ENCODE results near the gene PALM. TPM values are rescaled to one million over a fixed set of nuclear protein-coding genes. Genes with fewer than 3 reads are reported as not detected.

PALM gene
- total RNA-seq, 1 experiment from 2014 or later, result 0.83 TPM

- no peaks in the 10 kb centered on the region for H3K9me3 Mint-ChIP-seq (ENCODE audit: low read depth, unreplicated experiment)
- peaks cover 5% of the 10 kb centered on the region for H3K36me3 Mint-ChIP-seq (ENCODE audit: insufficient read depth, unreplicated experiment)
- H3K27me3 Mint-ChIP-seq (ENCODE audit: unreplicated experiment), result peaks cover 32% of the 10 kb centered on the region
- H3K4me1 Mint-ChIP-seq (ENCODE audit: low read depth, unreplicated experiment), result no peaks in the 10 kb centered on the region
- H3K27ac Mint-ChIP-seq (ENCODE audit: unreplicated experiment), result no peak overlapping the region
- intact Hi-C loops (cut with micrococcal nuclease; ENCODE audit: unreplicated experiment), result no loop called here
- no peak overlapping the region for H3K4me3 Mint-ChIP-seq (ENCODE audit: low read depth, unreplicated experiment)
- TF ChIP-seq CTCF (IDR thresholded peaks at IDR 0.05; ENCODE audit: unreplicated experiment), result no peak
- no peak for DNase-seq
- BruUV-seq (replicated peaks), result no TSS peak
- CTCF ChIA-PET, result no interaction called here
Measured at GRCh38 chr19:704447-704741, 4.3 kb upstream of the PALM start.

- intact Hi-C loops (cut with micrococcal nuclease; ENCODE audit: unreplicated experiment), result no loop called here
- Mint-ChIP-seq H3K36me3 (ENCODE audit: insufficient read depth, unreplicated experiment) (peaks cover 5% of the 10 kb centered on the region), H3K27me3 (ENCODE audit: unreplicated experiment) (peaks cover 36% of the 10 kb centered on the region), H3K9me3 (ENCODE audit: low read depth, unreplicated experiment) (no peaks in the 10 kb centered on the region), H3K4me1 (ENCODE audit: low read depth, unreplicated experiment) (no peaks in the 10 kb centered on the region), H3K4me3 (ENCODE audit: low read depth, unreplicated experiment) (no peak overlapping the region), H3K27ac (ENCODE audit: unreplicated experiment) (no peak overlapping the region)
- no TSS peak for BruUV-seq (replicated peaks)
- no peak for TF ChIP-seq CTCF (IDR thresholded peaks at IDR 0.05; ENCODE audit: unreplicated experiment)
- CTCF ChIA-PET, result no interaction called here
- DNase-seq, result no peak
Measured at GRCh38 chr19:709196-709964, 645 bp downstream of the PALM start.

GRCh38 chr19:709965-710571 is 1.3 kb downstream of the PALM start:
- intact Hi-C loops (cut with micrococcal nuclease; ENCODE audit: unreplicated experiment), result no loop called here
- CTCF ChIA-PET, result no interaction called here

GRCh38 chr19:710767-711166 is 2.0 kb downstream of the PALM start:
- BruUV-seq (replicated peaks), result no TSS peak
- Mint-ChIP-seq H3K27ac (ENCODE audit: unreplicated experiment) (no peak overlapping the region), H3K4me1 (ENCODE audit: low read depth, unreplicated experiment) (no peaks in the 10 kb centered on the region), H3K36me3 (ENCODE audit: insufficient read depth, unreplicated experiment) (peaks cover 4% of the 10 kb centered on the region), H3K9me3 (ENCODE audit: low read depth, unreplicated experiment) (peaks cover 3% of the 10 kb centered on the region), H3K4me3 (ENCODE audit: low read depth, unreplicated experiment) (no peak overlapping the region), H3K27me3 (ENCODE audit: unreplicated experiment) (peaks cover 45% of the 10 kb centered on the region)
- TF ChIP-seq CTCF (IDR thresholded peaks at IDR 0.05; ENCODE audit: unreplicated experiment), result no peak
- CTCF ChIA-PET, result no interaction called here
- no peak for DNase-seq
- intact Hi-C loops (cut with micrococcal nuclease; ENCODE audit: unreplicated experiment), result no loop called here

More at GRCh38 chr19:709965-710571, 1.3 kb downstream of the PALM start:
- no TSS peak for BruUV-seq (replicated peaks)
- H3K4me1 Mint-ChIP-seq (ENCODE audit: low read depth, unreplicated experiment), result no peaks in the 10 kb centered on the region
- peaks cover 38% of the 10 kb centered on the region for H3K27me3 Mint-ChIP-seq (ENCODE audit: unreplicated experiment)
- H3K9me3 Mint-ChIP-seq (ENCODE audit: low read depth, unreplicated experiment), result no peaks in the 10 kb centered on the region
- H3K27ac Mint-ChIP-seq (ENCODE audit: unreplicated experiment), result no peak overlapping the region
- H3K36me3 Mint-ChIP-seq (ENCODE audit: insufficient read depth, unreplicated experiment), result no peaks in the 10 kb centered on the region
- TF ChIP-seq CTCF (IDR thresholded peaks at IDR 0.05; ENCODE audit: unreplicated experiment), result no peak
- DNase-seq, result no peak
- H3K4me3 Mint-ChIP-seq (ENCODE audit: low read depth, unreplicated experiment), result no peak overlapping the region

All from Calu3 (cell line).